GM23338 (cell line): ENCODE data around the gene GNG12. TPM values are rescaled to one million over a fixed set of nuclear protein-coding genes. Genes with fewer than 3 reads are reported as not detected.

ENCODE experiments used
- ATAC-seq: fragments of 200-7000 bp; cut with Tn5 transposase; 3 replicates; pipeline ENCODE4 v1.9.1; 2020
- DNase-seq: peaks from one replicate; pipeline ENCODE4 v3.0.0-alpha.2; 2015; ENCODE audit warnings: low spot score
- H2AFZ ChIP-seq: fragments of 200-600 bp; sonication (generic); 2 replicates; pipeline ENCODE4 v1.8.0; 2016; ENCODE audit warnings: antibody characterized with exemption, mild to moderate bottlenecking, moderate library complexity
- H3F3A ChIP-seq: fragments of 200-600 bp; sonication (generic); replicated peaks from 2 replicates; pipeline ENCODE4 v1.8.0; 2017; ENCODE audit warnings: antibody characterized with exemption, mixed run types, low read depth
- H3K27ac ChIP-seq: fragments of 200-600 bp; sonication (generic); 2 replicates; pipeline ENCODE4 v1.6.1; 2016; ENCODE audit warnings: low read depth
- H3K27me3 ChIP-seq: fragments of 200-600 bp; sonication (generic); 2 replicates; pipeline ENCODE4 v1.8.0; 2016; ENCODE audit warnings: mild to moderate bottlenecking, mixed run types, moderate library complexity; ENCODE audit not compliant: insufficient read depth
- H3K36me3 ChIP-seq: fragments of 200-600 bp; sonication (generic); 2 replicates; pipeline ENCODE4 v1.8.0; 2016; ENCODE audit warnings: mild to moderate bottlenecking; ENCODE audit not compliant: insufficient read depth
- H3K4me1 ChIP-seq: fragments of 200-600 bp; sonication (generic); 2 replicates; pipeline ENCODE4 v1.8.0; 2016; ENCODE audit warnings: mild to moderate bottlenecking, moderate library complexity; ENCODE audit not compliant: insufficient read depth
- H3K4me2 ChIP-seq: fragments of 200-600 bp; sonication (generic); 2 replicates; pipeline ENCODE4 v1.7.1; 2017; ENCODE audit warnings: mixed run types
- H3K4me3 ChIP-seq: fragments of 200-600 bp; sonication (generic); 2 replicates; pipeline ENCODE4 v1.6.1; 2016; ENCODE audit warnings: mixed run types
- H3K79me2 ChIP-seq: fragments of 200-600 bp; sonication (generic); replicated peaks from 2 replicates; pipeline ENCODE4 v1.8.0; 2017; ENCODE audit warnings: mild to moderate bottlenecking; ENCODE audit not compliant: insufficient read depth
- H3K9me2 ChIP-seq: fragments of 200-600 bp; sonication (generic); 2 replicates; pipeline ENCODE4 v1.8.0; 2017; ENCODE audit not compliant: insufficient read depth
- H4K20me1 ChIP-seq: fragments of 200-600 bp; sonication (generic); replicated peaks from 2 replicates; pipeline ENCODE4 v1.8.0; 2017; ENCODE audit warnings: mild to moderate bottlenecking; ENCODE audit not compliant: insufficient read depth
- H3K27ac Mint-ChIP-seq: 2 replicates; pipeline ENCODE4 v1.8.0; 2020; ENCODE audit warnings: inconsistent platforms, mild to moderate bottlenecking, moderate library complexity, mixed read lengths
- H3K27me3 Mint-ChIP-seq: 3 replicates; pipeline ENCODE4 v1.8.0; 2022; ENCODE audit warnings: low read depth, mild to moderate bottlenecking, moderate library complexity, mixed read lengths, inconsistent platforms; ENCODE audit not compliant: insufficient read depth, poor library complexity
- H3K36me3 Mint-ChIP-seq: 3 replicates; pipeline ENCODE4 v1.8.0; 2021; ENCODE audit warnings: low read depth, mild to moderate bottlenecking, inconsistent platforms, moderate library complexity, mixed read lengths
- H3K4me1 Mint-ChIP-seq: 3 replicates; pipeline ENCODE4 v1.8.0; 2020; ENCODE audit warnings: mild to moderate bottlenecking, inconsistent platforms, mixed read lengths
- H3K4me3 Mint-ChIP-seq: 3 replicates; pipeline ENCODE4 v1.8.0; 2021; ENCODE audit warnings: moderate library complexity, mild to moderate bottlenecking, inconsistent platforms, mixed read lengths
- H3K9me3 Mint-ChIP-seq: 3 replicates; pipeline ENCODE4 v1.8.0; 2020; ENCODE audit warnings: moderate library complexity, mild to moderate bottlenecking, inconsistent platforms, mixed read lengths
- ETS1 ChIP-seq: IDR thresholded peaks from 2 replicates; pipeline ENCODE4 v1.6.1; 2016; ENCODE audit warnings: antibody characterized with exemption
- EZH2 ChIP-seq: fragments of 200-600 bp; sonication (generic); IDR thresholded peaks from one replicate; pipeline ENCODE4 v1.8.0; 2017; ENCODE audit warnings: antibody characterized with exemption, mild to moderate bottlenecking, low read depth; ENCODE audit not compliant: unreplicated experiment
- ZNF114 ChIP-seq: fragments of 250-450 bp; sonication (Bioruptor Pico); IDR thresholded peaks from 2 replicates; pipeline ENCODE4 v1.5.0; 2020; ENCODE audit warnings: mild to moderate bottlenecking, moderate library complexity
- polyA plus RNA-seq: library from polyadenylated mRNA; unstranded; fragments of >200 nt; fragmentation: Nextera tagmentation; extraction: Ambion mirVana; gene quantifications from 2 replicates; pipeline ENCODE4 v1.2.1, GENCODE V29; 2016
- total RNA-seq: library from RNA; depleted of rRNA; stranded (reverse); fragments of >200 nt; shearing (Covaris generic); gene quantifications from 2 replicates; pipeline ENCODE4 v1.2.3, GENCODE V29; 2014
- TF ChIP-seq, protein P1 (sequence below): fragments of 250-450 bp; sonication (Bioruptor Pico); IDR thresholded peaks from 2 replicates; pipeline ENCODE4 v1.5.0; 2020; ENCODE audit warnings: mild to moderate bottlenecking, moderate library complexity
- TF ChIP-seq, protein P2 (sequence below), 2 experiments: fragments of 200-600 bp in 1 of 2; sonication (generic) in 1 of 2; conservative IDR thresholded peaks; 2 replicates each; pipeline versions ENCODE4 v1.5.1 to v1.6.1; 2016 to 2017; ENCODE audit warnings: antibody characterized with exemption in 2 of 2, low read depth in 2 of 2, mild to moderate bottlenecking in 2 of 2, moderate library complexity in 1 of 2

Gene GNG12
- total and polyA plus RNA-seq, 2 experiments from 2014 or later: 13.4 to 33.0 TPM

DNA sequence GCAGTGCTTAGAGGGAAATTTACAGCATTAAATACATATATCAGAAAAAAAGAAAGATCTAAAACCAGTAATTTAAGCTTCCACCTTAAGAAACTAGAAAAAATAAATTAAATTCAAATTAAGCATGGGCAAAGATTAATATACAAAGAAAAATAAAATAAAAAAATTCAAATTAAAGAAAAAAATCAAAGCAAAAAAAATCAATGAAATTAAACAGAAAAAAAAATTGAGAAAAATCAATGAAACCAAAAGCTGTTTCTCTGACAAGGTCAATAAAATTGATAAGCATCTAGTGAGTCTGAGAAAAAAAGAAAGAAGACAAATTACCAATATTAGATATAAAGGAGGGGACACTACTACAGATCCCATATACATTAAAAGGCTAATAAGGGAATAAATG is 26.0 kb downstream of the GNG12 start (continued):
- TF ChIP-seq, protein P1, sequence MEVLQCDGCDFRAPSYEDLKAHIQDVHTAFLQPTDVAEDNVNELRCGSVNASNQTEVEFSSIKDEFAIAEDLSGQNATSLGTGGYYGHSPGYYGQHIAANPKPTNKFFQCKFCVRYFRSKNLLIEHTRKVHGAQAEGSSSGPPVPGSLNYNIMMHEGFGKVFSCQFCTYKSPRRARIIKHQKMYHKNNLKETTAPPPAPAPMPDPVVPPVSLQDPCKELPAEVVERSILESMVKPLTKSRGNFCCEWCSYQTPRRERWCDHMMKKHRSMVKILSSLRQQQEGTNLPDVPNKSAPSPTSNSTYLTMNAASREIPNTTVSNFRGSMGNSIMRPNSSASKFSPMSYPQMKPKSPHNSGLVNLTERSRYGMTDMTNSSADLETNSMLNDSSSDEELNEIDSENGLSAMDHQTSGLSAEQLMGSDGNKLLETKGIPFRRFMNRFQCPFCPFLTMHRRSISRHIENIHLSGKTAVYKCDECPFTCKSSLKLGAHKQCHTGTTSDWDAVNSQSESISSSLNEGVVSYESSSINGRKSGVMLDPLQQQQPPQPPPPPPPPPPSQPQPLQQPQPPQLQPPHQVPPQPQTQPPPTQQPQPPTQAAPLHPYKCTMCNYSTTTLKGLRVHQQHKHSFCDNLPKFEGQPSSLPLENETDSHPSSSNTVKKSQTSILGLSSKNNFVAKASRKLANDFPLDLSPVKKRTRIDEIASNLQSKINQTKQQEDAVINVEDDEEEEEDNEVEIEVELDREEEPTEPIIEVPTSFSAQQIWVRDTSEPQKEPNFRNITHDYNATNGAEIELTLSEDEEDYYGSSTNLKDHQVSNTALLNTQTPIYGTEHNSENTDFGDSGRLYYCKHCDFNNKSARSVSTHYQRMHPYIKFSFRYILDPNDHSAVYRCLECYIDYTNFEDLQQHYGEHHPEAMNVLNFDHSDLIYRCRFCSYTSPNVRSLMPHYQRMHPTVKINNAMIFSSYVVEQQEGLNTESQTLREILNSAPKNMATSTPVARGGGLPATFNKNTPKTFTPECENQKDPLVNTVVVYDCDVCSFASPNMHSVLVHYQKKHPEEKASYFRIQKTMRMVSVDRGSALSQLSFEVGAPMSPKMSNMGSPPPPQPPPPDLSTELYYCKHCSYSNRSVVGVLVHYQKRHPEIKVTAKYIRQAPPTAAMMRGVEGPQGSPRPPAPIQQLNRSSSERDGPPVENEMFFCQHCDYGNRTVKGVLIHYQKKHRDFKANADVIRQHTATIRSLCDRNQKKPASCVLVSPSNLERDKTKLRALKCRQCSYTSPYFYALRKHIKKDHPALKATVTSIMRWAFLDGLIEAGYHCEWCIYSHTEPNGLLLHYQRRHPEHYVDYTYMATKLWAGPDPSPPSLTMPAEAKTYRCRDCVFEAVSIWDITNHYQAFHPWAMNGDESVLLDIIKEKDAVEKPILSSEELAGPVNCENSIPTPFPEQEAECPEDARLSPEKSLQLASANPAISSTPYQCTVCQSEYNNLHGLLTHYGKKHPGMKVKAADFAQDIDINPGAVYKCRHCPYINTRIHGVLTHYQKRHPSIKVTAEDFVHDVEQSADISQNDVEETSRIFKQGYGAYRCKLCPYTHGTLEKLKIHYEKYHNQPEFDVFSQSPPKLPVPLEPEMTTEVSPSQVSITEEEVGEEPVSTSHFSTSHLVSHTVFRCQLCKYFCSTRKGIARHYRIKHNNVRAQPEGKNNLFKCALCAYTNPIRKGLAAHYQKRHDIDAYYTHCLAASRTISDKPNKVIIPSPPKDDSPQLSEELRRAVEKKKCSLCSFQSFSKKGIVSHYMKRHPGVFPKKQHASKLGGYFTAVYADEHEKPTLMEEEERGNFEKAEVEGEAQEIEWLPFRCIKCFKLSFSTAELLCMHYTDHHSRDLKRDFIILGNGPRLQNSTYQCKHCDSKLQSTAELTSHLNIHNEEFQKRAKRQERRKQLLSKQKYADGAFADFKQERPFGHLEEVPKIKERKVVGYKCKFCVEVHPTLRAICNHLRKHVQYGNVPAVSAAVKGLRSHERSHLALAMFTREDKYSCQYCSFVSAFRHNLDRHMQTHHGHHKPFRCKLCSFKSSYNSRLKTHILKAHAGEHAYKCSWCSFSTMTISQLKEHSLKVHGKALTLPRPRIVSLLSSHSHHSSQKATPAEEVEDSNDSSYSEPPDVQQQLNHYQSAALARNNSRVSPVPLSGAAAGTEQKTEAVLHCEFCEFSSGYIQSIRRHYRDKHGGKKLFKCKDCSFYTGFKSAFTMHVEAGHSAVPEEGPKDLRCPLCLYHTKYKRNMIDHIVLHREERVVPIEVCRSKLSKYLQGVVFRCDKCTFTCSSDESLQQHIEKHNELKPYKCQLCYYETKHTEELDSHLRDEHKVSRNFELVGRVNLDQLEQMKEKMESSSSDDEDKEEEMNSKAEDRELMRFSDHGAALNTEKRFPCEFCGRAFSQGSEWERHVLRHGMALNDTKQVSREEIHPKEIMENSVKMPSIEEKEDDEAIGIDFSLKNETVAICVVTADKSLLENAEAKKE (CRISPR knock-in tag): no peak
- TF ChIP-seq ZNF114 (CRISPR knock-in tag): no peak
- no peak for TF ChIP-seq EZH2
- TF ChIP-seq ETS1: no peak

DNA sequence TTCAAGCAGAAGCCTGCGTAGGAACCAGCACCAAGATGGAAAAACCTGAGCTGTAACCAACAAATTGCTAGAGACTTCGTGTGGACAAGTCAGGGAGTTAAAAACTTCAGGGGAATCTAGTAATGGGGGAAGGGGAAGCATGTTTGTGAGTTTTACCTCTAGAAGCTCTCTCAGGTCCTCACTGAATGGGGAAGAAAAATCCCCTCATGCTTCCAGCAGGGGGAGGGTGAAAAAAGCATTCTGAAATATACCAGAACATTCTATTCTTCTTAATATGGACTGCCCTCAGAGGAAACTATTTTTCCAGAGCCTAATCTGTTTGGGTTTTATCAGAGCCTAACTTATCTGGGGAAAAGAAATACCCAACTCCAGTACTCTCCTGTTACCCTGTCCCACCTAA is 28.6 kb downstream of the GNG12 start:
- no peak overlapping the region for H3K4me3 Mint-ChIP-seq
- peak; percentile 42; the same call in 2 of the 3 replicates for ATAC-seq
- no peak overlapping the region for H3K27ac Mint-ChIP-seq

More for the DNA sequence above, 28.6 kb downstream of the GNG12 start:
- peaks cover 4% of the 10 kb centered on the region; the same call in 1 of the 2 replicates for H3K9me2 ChIP-seq
- peaks cover 10% of the 10 kb centered on the region; the same call in 1 of the 2 replicates for H4K20me1 ChIP-seq
- H3K4me1 ChIP-seq: peaks cover 19% of the 10 kb centered on the region
- Mint-ChIP-seq H3K36me3 (no peaks in the 10 kb centered on the region), H3K27me3 (no peaks in the 10 kb centered on the region), H3K4me1 (peaks cover 17% of the 10 kb centered on the region), H3K9me3 (no peaks in the 10 kb centered on the region)
- H3K79me2 ChIP-seq: peaks cover 19% of the 10 kb centered on the region
- no peak overlapping the region for H3K4me3 ChIP-seq
- H3K4me2 ChIP-seq: peak overlapping the region; percentile 27; the same call in 1 of the 2 replicates
- TF ChIP-seq ZNF114 (CRISPR knock-in tag) (no peak), EZH2 (no peak)
- TF ChIP-seq, protein P2, sequence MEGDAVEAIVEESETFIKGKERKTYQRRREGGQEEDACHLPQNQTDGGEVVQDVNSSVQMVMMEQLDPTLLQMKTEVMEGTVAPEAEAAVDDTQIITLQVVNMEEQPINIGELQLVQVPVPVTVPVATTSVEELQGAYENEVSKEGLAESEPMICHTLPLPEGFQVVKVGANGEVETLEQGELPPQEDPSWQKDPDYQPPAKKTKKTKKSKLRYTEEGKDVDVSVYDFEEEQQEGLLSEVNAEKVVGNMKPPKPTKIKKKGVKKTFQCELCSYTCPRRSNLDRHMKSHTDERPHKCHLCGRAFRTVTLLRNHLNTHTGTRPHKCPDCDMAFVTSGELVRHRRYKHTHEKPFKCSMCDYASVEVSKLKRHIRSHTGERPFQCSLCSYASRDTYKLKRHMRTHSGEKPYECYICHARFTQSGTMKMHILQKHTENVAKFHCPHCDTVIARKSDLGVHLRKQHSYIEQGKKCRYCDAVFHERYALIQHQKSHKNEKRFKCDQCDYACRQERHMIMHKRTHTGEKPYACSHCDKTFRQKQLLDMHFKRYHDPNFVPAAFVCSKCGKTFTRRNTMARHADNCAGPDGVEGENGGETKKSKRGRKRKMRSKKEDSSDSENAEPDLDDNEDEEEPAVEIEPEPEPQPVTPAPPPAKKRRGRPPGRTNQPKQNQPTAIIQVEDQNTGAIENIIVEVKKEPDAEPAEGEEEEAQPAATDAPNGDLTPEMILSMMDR (conservative IDR thresholded peaks at IDR 0.05; ENCODE audit: low read depth in 2 of 2): peak in 1 of 2 experiments; percentile 41; a peak in 2 of 4 replicates
- H3K36me3 ChIP-seq: no peaks in the 10 kb centered on the region
- no peak overlapping the region for H3K27ac ChIP-seq
- H3F3A ChIP-seq: no peaks in the 10 kb centered on the region
- H2AFZ ChIP-seq: no peak overlapping the region
- DNase-seq: peak; percentile 31
- H3K27me3 ChIP-seq: no peaks in the 10 kb centered on the region
